Fibroblast of skin of abdomen (primary cell): ENCODE data around the gene PAM.
"Not testable (repeated sequence)": the region's sequence is repeated elsewhere in the genome, so short reads cannot be mapped to it uniquely, and the experiment has no call there.

Experiments
- DNase-seq: peaks from one replicate; pipeline ENCODE4 v3.0.0-alpha.2; 2013

PAM gene

GRCh38 chr5:102903074-102903871 is 148.2 kb downstream of the PAM start:
- DNase-seq: no peak

- no peak for DNase-seq
These were observed 150.0 kb downstream of the PAM start for GRCh38 chr5:102905056-102905455.

- not testable (repeated sequence) for DNase-seq
These were observed 152.0 kb downstream of the PAM start for GRCh38 chr5:102907099-102907498.

- DNase-seq: peak; percentile 68
These were observed 155.4 kb downstream of the PAM start for GRCh38 chr5:102910240-102911226.

- DNase-seq: peak; percentile 81
These were observed 156.9 kb downstream of the PAM start for GRCh38 chr5:102911973-102912372.

GRCh38 chr5:102916109-102916508 is 161.0 kb downstream of the PAM start:
- DNase-seq: peak; percentile 49

GRCh38 chr5:102918986-102919610 is 164.0 kb downstream of the PAM start:
- no peak for DNase-seq

- no peak for DNase-seq
These were observed 165.7 kb downstream of the PAM start for GRCh38 chr5:102920762-102921161.

GRCh38 chr5:102921341-102922044 is 166.4 kb downstream of the PAM start:
- no peak for DNase-seq

GRCh38 chr5:102922111-102922720 is 167.1 kb downstream of the PAM start:
- DNase-seq: no peak

GRCh38 chr5:102922799-102923477 is 167.8 kb downstream of the PAM start:
- peak; percentile 54 for DNase-seq

GRCh38 chr5:102924963-102925362 is 169.9 kb downstream of the PAM start:
- no peak for DNase-seq

GRCh38 chr5:102927007-102927406 is 171.9 kb downstream of the PAM start:
- no peak for DNase-seq

GRCh38 chr5:102930244-102930643 is 175.1 kb downstream of the PAM start:
- no peak for DNase-seq

GRCh38 chr5:102931085-102931725 is 176.1 kb downstream of the PAM start:
- DNase-seq: no peak

GRCh38 chr5:102932781-102933180 is 177.7 kb downstream of the PAM start:
- no peak for DNase-seq

GRCh38 chr5:102933316-102933715 is 178.2 kb downstream of the PAM start:
- no peak for DNase-seq

- no peak for DNase-seq
These were observed 178.8 kb downstream of the PAM start for GRCh38 chr5:102933721-102934459.

- peak; percentile 25 for DNase-seq
These were observed 182.8 kb downstream of the PAM start for GRCh38 chr5:102937894-102938293.

GRCh38 chr5:102941111-102941510 is 186.0 kb downstream of the PAM start:
- no peak for DNase-seq
